Left lung (tissue), 10 donors: ENCODE results near the gene EIF4G1. TPM values are rescaled to one million over a fixed set of nuclear protein-coding genes. Genes with fewer than 3 reads are reported as not detected.

Source experiments
- ATAC-seq: fragments of 200-7000 bp; cut with Tn5 transposase; one replicate; pipeline ENCODE4 v1.9.1; 2020; ENCODE audit warnings: moderate library complexity
- DNase-seq, 4 donors: peaks; one replicate each; pipeline ENCODE4 v3.0.0-alpha.2; 2013 to 2020
- H3K27ac ChIP-seq, 2 donors: fragments of 200-600 bp; sonication (generic) in 1 of 2; one replicate each; pipeline versions ENCODE4 v1.5.0 to v1.8.0; 2020 to 2021
- H3K27me3 ChIP-seq, 2 donors: fragments of 200-600 bp; sonication (generic) in 1 of 2; one replicate each; pipeline versions ENCODE4 v1.5.0 to v1.8.0; 2020 to 2021
- H3K36me3 ChIP-seq, 2 donors: fragments of 200-600 bp; sonication (generic) in 1 of 2; one replicate each; pipeline versions ENCODE4 v1.5.0 to v1.8.0; 2020 to 2021
- H3K4me1 ChIP-seq, 2 donors: fragments of 200-600 bp; one replicate each; pipeline ENCODE4 v1.8.0; 2021
- H3K4me3 ChIP-seq, 2 donors: fragments of 200-600 bp; sonication (generic) in 1 of 2; one replicate each; pipeline versions ENCODE4 v1.5.0 to v1.8.0; 2020 to 2021; ENCODE audit warnings: mild to moderate bottlenecking in 1 of 2
- H3K9me3 ChIP-seq, 2 donors: fragments of 200-600 bp; sonication (generic) in 1 of 2; one replicate each; pipeline versions ENCODE4 v1.5.0 to v1.8.0; 2020 to 2021
- CTCF ChIP-seq, 2 donors: fragments of 200-600 bp; sonication (generic) in 1 of 2; IDR thresholded peaks; one replicate each; pipeline versions ENCODE4 v1.5.0 to v1.8.0; 2021; ENCODE audit warnings: antibody characterized with exemption in 2 of 2
- intact Hi-C, 2 donors: fragments of 100-400 bp; cut with DNase I; formaldehyde crosslinking; loops; one replicate each; pipeline versions ENCODE4 v1.11.2 to v1.14.2; 2022
- polyA plus RNA-seq, 6 donors: library from polyadenylated mRNA; unstranded; fragments of 120-200 nt; gene quantifications; one replicate each; pipeline ENCODE4 v1.2.1, GENCODE V29; 2013; ENCODE audit not compliant: insufficient read length in 6 of 6
- total RNA-seq, 2 donors: library from RNA; stranded (reverse); fragmentation: NEBNext Ultra II Directional; extraction: Animal tissue kit (Norgen Biotek cat#: 25700); gene quantifications; one replicate each; pipeline ENCODE4 v1.2.1, GENCODE V29; 2021
- donor health status: DM: no; HTN: yes; CAD: no.
- donor health status: DM: no; HTN: no; CAD: no.

Gene EIF4G1
- total and polyA plus RNA-seq, 8 donors = 158 to 406 (median 203) TPM

- no peak overlapping the region for H3K4me3 ChIP-seq
- no peak for ATAC-seq
- H3K36me3 ChIP-seq = peaks cover 10 to 89% of the 10 kb centered on the region in 2 donors
- H3K27me3 ChIP-seq = no peaks in the 10 kb centered on the region
- TF ChIP-seq CTCF (IDR thresholded peaks at IDR 0.05) = no peak
- no peak for DNase-seq
- intact Hi-C loops = no loop called here
- H3K4me1 ChIP-seq = peaks cover 31 to 62% of the 10 kb centered on the region in 2 donors
- H3K9me3 ChIP-seq = no peaks in the 10 kb centered on the region
- peak overlapping the region in 1 of 2 donors; percentile 13 for H3K27ac ChIP-seq
These were observed 7.3 kb downstream of the EIF4G1 start for GRCh38 chr3:184321666-184322065.

DNA sequence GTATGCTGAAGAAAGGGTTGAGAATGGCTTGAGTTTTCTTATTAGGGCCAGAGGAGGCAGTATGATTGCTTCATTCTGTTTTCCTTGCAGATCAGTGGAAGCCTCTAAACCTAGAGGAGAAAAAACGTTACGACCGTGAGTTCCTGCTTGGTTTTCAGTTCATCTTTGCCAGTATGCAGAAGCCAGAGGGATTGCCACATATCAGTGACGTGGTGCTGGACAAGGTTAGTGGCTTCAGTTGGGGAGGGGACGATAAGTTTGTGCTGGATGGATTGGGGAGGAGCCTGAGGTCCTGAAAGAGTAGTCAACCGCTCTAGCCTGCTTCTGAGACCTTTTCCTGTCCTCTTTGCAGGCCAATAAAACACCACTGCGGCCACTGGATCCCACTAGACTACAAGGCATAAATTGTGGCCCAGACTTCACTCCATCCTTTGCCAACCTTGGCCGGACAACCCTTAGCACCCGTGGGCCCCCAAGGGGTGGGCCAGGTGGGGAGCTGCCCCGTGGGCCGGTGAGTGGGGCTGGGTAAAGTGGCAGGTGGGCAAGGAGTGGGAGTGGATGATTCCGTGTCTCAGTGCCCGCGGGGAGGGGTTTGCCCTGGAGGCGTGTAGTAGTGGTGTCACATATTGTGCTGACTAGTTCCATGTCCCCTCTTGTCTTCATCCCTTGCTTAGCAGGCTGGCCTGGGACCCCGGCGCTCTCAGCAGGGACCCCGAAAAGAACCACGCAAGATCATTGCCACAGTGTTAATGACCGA is 8.5 kb downstream of the EIF4G1 start:
- Histone ChIP-seq H3K9me3 (no peaks in the 10 kb centered on the region), H3K27ac (no peak overlapping the region), H3K36me3 (peaks cover 14 to 89% of the 10 kb centered on the region in 2 donors), H3K4me1 (peaks cover 19 to 50% of the 10 kb centered on the region in 2 donors), H3K4me3 (no peak overlapping the region), H3K27me3 (no peaks in the 10 kb centered on the region)
- DNase-seq (no peak), ATAC-seq (no peak)
- intact Hi-C loops = no loop called here
- TF ChIP-seq CTCF (IDR thresholded peaks at IDR 0.05) = no peak

DNA sequence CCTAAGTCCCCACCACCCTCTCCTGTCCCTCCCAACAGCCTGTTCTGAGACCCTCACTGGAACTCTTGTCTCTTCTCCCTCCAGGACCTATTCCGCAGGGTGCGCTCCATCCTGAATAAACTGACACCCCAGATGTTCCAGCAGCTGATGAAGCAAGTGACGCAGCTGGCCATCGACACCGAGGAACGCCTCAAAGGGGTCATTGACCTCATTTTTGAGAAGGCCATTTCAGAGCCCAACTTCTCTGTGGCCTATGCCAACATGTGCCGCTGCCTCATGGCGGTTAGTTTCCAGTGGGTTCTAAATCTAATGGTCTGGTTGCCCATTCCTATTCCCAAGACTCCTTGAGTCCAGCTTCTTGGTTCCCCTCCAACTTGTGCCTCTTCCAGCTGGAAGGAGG is 9.3 kb downstream of the EIF4G1 start:
- ATAC-seq (no peak), DNase-seq (no peak)
- Histone ChIP-seq H3K4me1 (peaks cover 15 to 42% of the 10 kb centered on the region in 2 donors), H3K4me3 (no peak overlapping the region), H3K9me3 (no peaks in the 10 kb centered on the region), H3K27me3 (no peaks in the 10 kb centered on the region), H3K36me3 (peaks cover 18 to 89% of the 10 kb centered on the region in 2 donors), H3K27ac (no peak overlapping the region)
- intact Hi-C loops = no loop called here
- TF ChIP-seq CTCF (IDR thresholded peaks at IDR 0.05) = no peak

DNA sequence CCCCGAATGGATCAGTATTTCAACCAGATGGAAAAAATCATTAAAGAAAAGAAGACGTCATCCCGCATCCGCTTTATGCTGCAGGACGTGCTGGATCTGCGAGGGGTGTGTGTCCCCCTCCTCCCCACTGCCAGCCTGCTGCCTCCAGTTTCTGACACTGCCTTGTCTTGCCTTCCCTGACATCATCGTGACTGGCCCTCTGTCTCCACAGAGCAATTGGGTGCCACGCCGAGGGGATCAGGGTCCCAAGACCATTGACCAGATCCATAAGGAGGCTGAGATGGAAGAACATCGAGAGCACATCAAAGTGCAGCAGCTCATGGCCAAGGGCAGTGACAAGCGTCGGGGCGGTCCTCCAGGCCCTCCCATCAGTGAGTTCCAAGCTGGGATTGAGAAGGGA is 10.9 kb downstream of the EIF4G1 start:
- intact Hi-C loops = no loop called here
- TF ChIP-seq CTCF (IDR thresholded peaks at IDR 0.05) = no peak
- H3K4me1 ChIP-seq = peaks cover 3 to 28% of the 10 kb centered on the region in 2 donors
- H3K27ac ChIP-seq = no peak overlapping the region
- no peaks in the 10 kb centered on the region for H3K9me3 ChIP-seq
- no peak for DNase-seq
- no peak for ATAC-seq
- H3K36me3 ChIP-seq = peaks cover 22 to 100% of the 10 kb centered on the region in 2 donors
- H3K4me3 ChIP-seq = no peak overlapping the region
- H3K27me3 ChIP-seq = no peaks in the 10 kb centered on the region

DNA sequence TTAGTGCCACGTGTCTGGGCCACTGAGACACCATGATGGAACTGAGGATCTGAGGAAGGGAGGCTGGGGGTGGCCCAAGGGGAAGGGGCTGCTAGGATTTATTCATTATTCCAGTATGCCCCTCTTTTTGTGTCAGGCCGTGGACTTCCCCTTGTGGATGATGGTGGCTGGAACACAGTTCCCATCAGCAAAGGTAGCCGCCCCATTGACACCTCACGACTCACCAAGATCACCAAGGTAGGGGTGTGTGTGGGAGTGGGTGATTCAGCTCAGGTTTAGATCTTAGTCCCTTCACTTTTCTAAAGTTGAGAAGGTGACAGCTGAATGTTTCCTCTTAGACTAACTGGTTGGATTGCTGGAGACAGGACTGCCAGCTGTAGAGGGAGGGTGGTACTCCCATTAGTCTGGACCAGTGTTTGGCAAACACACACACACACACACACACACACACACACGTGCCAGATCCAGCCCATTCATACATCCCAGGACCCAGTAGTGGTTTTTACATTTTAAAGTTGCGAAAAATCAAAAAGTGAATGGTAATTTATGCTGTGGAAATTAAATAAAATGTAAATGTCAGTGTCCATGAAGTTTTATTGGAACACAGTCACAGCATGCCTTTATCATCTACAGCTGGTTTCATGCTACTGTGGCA is 11.4 kb downstream of the EIF4G1 start:
- Histone ChIP-seq H3K4me3 (no peak overlapping the region), H3K36me3 (peaks cover 23 to 100% of the 10 kb centered on the region in 2 donors), H3K27me3 (no peaks in the 10 kb centered on the region), H3K9me3 (no peaks in the 10 kb centered on the region), H3K27ac (no peak overlapping the region), H3K4me1 (peaks cover 0 to 23% of the 10 kb centered on the region in 2 donors)
- no peak for DNase-seq
- ATAC-seq = no peak
- TF ChIP-seq CTCF (IDR thresholded peaks at IDR 0.05) = no peak
- intact Hi-C loops = no loop called here
